PC-9 (cell line): ENCODE measurements around the gene KLRF1. TPM values are rescaled to one million over a fixed set of nuclear protein-coding genes. Genes with fewer than 3 reads are reported as not detected.
A peak's percentile ranks its signal among the peaks of the same experiment; 100 is the strongest.
"Not testable (repeated sequence)": the region's sequence is repeated elsewhere in the genome, so short reads cannot be mapped to it uniquely, and the experiment has no call there.

Source experiments
- BruUV-seq: library from RNA; stranded (reverse); fragments of 400-500 nt; replicated peaks from 2 replicates; lab custom pipeline; 2021; lab: Mats Ljungman, UMichigan
- CTCF ChIA-PET: fragments of 300-600 bp; sonication (Branson Sonifier 250); formaldehyde crosslinking; loops from one replicate; lab custom pipeline; 2022; ENCODE audit warnings: antibody characterized with exemption; lab: Charles Lee
- POLR2A ChIA-PET: fragments of 300-600 bp; sonication (Branson Sonifier 250); formaldehyde crosslinking; loops from one replicate; lab custom pipeline; 2022; ENCODE audit warnings: antibody characterized with exemption; ENCODE audit not compliant: unreplicated experiment; lab: Charles Lee
- DNase-seq, 2 experiments: peaks; one replicate each; pipeline versions ENCODE4 v3.0.0 to v3.0.0-alpha.2; 2015 to 2022; ENCODE audit warnings: mixed read lengths in 1 of 2
- H2AFZ ChIP-seq: fragments of 200-600 bp; sonication (generic); 2 replicates; pipeline ENCODE4 v1.8.1; 2017; ENCODE audit warnings: antibody characterized with exemption
- H3F3A ChIP-seq: fragments of 200-600 bp; sonication (generic); 2 replicates; pipeline ENCODE4 v1.8.1; 2017; ENCODE audit warnings: antibody characterized with exemption, mild to moderate bottlenecking, low read depth; ENCODE audit not compliant: insufficient read depth
- H3K27ac ChIP-seq: fragments of 200-600 bp; sonication (generic); 2 replicates; pipeline ENCODE4 v1.6.1; 2016; ENCODE audit warnings: mixed run types
- H3K27me3 ChIP-seq: fragments of 200-600 bp; sonication (generic); 2 replicates; pipeline ENCODE4 v1.6.1; 2016; ENCODE audit warnings: low read depth, mixed run types; ENCODE audit not compliant: insufficient read depth
- H3K36me3 ChIP-seq: fragments of 200-600 bp; sonication (generic); 2 replicates; pipeline ENCODE4 v1.6.1; 2016; ENCODE audit warnings: low read depth, mixed run types
- H3K4me1 ChIP-seq: fragments of 200-600 bp; sonication (generic); replicated peaks from 2 replicates; pipeline ENCODE4 v1.6.1; 2016; ENCODE audit warnings: mixed run types; ENCODE audit not compliant: insufficient read depth
- H3K4me2 ChIP-seq: fragments of 200-600 bp; sonication (generic); 2 replicates; pipeline ENCODE4 v1.6.1; 2017; ENCODE audit warnings: mixed run types
- H3K4me3 ChIP-seq: fragments of 200-600 bp; sonication (generic); 2 replicates; pipeline ENCODE4 v1.6.1; 2016; ENCODE audit warnings: mixed run types
- H3K79me2 ChIP-seq: fragments of 200-600 bp; sonication (generic); 2 replicates; pipeline ENCODE4 v1.6.1; 2017; ENCODE audit warnings: low read depth, mixed run types
- H3K9me2 ChIP-seq: fragments of 200-600 bp; sonication (generic); 2 replicates; pipeline ENCODE4 v1.8.1; 2017; ENCODE audit warnings: mild to moderate bottlenecking; ENCODE audit not compliant: insufficient read depth
- H3K9me3 ChIP-seq: fragments of 200-600 bp; sonication (generic); 2 replicates; pipeline ENCODE4 v1.8.1; 2016; ENCODE audit warnings: low read depth; ENCODE audit not compliant: insufficient read depth
- H4K20me1 ChIP-seq: fragments of 200-600 bp; sonication (generic); 2 replicates; pipeline ENCODE4 v1.8.1; 2017; ENCODE audit not compliant: insufficient read depth
- EZH2 ChIP-seq: fragments of 200-600 bp; sonication (generic); IDR thresholded peaks from 2 replicates; pipeline ENCODE4 v1.8.0; 2017; ENCODE audit warnings: antibody characterized with exemption, low read depth
- intact Hi-C: fragments of 100-400 bp; cut with micrococcal nuclease; formaldehyde crosslinking; loops from one replicate; pipeline ENCODE4 v1.10.0; 2022; ENCODE audit not compliant: unreplicated experiment
- total RNA-seq: library from RNA; stranded (reverse); gene quantifications from 2 replicates; pipeline ENCODE4 v1.2.3, GENCODE V29; 2021
- TF ChIP-seq, protein P1 (sequence below): fragments of 200-600 bp; sonication (generic); conservative IDR thresholded peaks from 2 replicates; pipeline ENCODE4 v1.6.1; 2017; ENCODE audit warnings: mixed run types, antibody characterized with exemption, mild to moderate bottlenecking, moderate library complexity

Gene KLRF1
- total RNA-seq, 1 experiment from 2014 or later, result not detected

DNA sequence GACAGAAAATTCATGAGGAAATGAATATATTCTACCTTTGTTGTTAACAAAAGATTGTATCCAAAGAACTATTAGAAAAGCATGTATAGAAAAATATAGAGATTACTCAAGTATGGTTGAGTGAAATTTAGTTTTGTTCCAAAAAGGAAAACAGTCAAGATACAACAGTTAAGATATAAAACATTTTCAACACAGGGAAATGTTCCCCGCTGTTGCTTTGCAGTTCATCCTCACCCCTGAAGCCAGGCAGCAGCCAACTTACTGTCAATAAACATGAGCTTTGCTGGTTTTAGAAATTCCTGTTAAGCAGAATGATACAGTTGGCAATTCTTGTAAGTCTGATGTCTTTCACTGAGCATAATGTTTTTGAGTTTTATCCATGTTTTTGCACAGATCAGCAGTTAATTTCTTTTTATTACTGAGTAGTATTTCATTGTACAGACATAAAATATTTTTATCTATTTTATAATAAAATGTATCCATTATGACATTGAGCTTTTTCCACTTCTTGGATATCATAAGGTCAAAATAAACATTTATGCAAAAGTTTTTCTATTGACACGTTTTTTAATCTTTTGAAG lies 43.1 kb downstream of the KLRF1 start:
- no peak for DNase-seq
- Histone ChIP-seq H4K20me1 (no peaks in the 10 kb centered on the region), H3K4me2 (peak overlapping the region; percentile 93), H3K9me3 (no peaks in the 10 kb centered on the region), H3K27ac (peak overlapping the region; percentile 63), H3K4me3 (peak overlapping the region; percentile 68), H3K4me1 (peaks cover 17% of the 10 kb centered on the region), H3K9me2 (no peaks in the 10 kb centered on the region), H3F3A (peaks cover 9% of the 10 kb centered on the region; the same call in 1 of the 2 replicates), H3K36me3 (no peaks in the 10 kb centered on the region), H3K27me3 (no peaks in the 10 kb centered on the region), H2AFZ (peak overlapping the region; percentile 84), H3K79me2 (no peaks in the 10 kb centered on the region)
- ChIA-PET CTCF (interaction anchor here (0.6 kb wide), 1 partner anchor 1998 kb away, joined by 3 read pairs; no protein-coding TSS in a partner anchor), POLR2A (interaction anchor here (0.5 to 0.7 kb wide), 2 partner anchors 25 to 1096 kb away, joined by 3 to 4 read pairs; no protein-coding TSS in a partner anchor)
- no TSS peak for BruUV-seq
- intact Hi-C loops, result no loop called here
- TF ChIP-seq, protein P1, sequence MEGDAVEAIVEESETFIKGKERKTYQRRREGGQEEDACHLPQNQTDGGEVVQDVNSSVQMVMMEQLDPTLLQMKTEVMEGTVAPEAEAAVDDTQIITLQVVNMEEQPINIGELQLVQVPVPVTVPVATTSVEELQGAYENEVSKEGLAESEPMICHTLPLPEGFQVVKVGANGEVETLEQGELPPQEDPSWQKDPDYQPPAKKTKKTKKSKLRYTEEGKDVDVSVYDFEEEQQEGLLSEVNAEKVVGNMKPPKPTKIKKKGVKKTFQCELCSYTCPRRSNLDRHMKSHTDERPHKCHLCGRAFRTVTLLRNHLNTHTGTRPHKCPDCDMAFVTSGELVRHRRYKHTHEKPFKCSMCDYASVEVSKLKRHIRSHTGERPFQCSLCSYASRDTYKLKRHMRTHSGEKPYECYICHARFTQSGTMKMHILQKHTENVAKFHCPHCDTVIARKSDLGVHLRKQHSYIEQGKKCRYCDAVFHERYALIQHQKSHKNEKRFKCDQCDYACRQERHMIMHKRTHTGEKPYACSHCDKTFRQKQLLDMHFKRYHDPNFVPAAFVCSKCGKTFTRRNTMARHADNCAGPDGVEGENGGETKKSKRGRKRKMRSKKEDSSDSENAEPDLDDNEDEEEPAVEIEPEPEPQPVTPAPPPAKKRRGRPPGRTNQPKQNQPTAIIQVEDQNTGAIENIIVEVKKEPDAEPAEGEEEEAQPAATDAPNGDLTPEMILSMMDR, result no peak
- TF ChIP-seq EZH2, result no peak

DNA sequence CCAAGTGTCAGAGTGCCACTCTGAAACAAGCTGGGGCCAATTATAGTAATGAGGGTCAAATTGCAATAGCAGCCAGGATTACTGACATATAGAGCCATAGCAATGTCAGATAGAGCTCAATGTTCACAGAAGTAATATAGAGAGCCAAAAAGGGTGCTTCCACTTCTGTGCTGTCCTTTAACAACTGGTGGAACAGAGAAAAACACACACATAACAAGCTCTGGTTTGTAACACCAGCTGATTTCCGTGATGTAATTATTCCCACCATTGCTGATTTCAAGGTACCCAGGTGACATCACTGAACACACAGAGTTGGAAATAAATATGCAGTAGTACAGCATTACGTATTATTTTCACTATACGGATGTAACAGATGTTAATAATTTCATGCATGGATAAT lies 44.9 kb downstream of the KLRF1 start:
- intact Hi-C loops, result no loop called here
- H3K79me2 ChIP-seq, result no peaks in the 10 kb centered on the region
- H3K27ac ChIP-seq, result no peak overlapping the region
- no peaks in the 10 kb centered on the region for H3K9me3 ChIP-seq
- H3K27me3 ChIP-seq, result no peaks in the 10 kb centered on the region
- H3K36me3 ChIP-seq, result no peaks in the 10 kb centered on the region
- TF ChIP-seq, protein P1, result no peak
- TF ChIP-seq EZH2, result no peak
- ChIA-PET CTCF (interaction anchor here (1.0 kb wide), 1 partner anchor 138 kb away, joined by 4 read pairs; no protein-coding TSS in a partner anchor), POLR2A (no interaction called here)
- H3K4me2 ChIP-seq, result no peak overlapping the region
- H2AFZ ChIP-seq, result no peak overlapping the region
- H3K4me3 ChIP-seq, result no peak overlapping the region
- peaks cover 17% of the 10 kb centered on the region for H3K4me1 ChIP-seq
- BruUV-seq, result no TSS peak
- peaks cover 9% of the 10 kb centered on the region; the same call in 1 of the 2 replicates for H3F3A ChIP-seq
- no peak for DNase-seq
- H4K20me1 ChIP-seq, result no peaks in the 10 kb centered on the region
- no peaks in the 10 kb centered on the region for H3K9me2 ChIP-seq

DNA sequence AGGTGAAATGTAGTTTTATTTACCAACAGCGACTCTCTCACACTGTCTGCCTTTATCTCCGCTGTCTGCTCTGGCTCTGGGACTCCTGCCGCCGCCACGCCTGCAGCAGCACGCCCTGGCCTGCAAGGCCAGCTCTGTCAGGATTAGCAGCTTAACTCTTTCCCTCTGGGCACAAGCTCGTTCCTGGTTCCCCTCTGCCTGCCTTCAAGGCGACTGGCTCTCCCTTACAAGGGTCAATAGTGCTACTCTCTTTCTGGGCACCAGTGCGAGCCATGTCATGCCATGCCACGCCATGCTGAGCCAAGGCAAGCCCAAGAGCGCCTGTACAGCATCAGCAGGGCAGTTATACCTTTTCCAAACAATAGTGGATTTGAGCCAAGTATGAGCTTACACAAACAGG lies 45.5 kb downstream of the KLRF1 start:
- no peaks in the 10 kb centered on the region for H4K20me1 ChIP-seq
- no peaks in the 10 kb centered on the region for H3K9me3 ChIP-seq
- no peak overlapping the region for H3K4me2 ChIP-seq
- DNase-seq, result no peak
- no peak overlapping the region for H3K4me3 ChIP-seq
- H2AFZ ChIP-seq, result no peak overlapping the region
- peaks cover 17% of the 10 kb centered on the region for H3K4me1 ChIP-seq
- no peaks in the 10 kb centered on the region for H3K79me2 ChIP-seq
- no TSS peak for BruUV-seq
- no peak overlapping the region for H3K27ac ChIP-seq
- H3F3A ChIP-seq, result peaks cover 9% of the 10 kb centered on the region; the same call in 1 of the 2 replicates
- no peaks in the 10 kb centered on the region for H3K9me2 ChIP-seq
- TF ChIP-seq, protein P1, result no peak
- TF ChIP-seq EZH2, result no peak
- POLR2A ChIA-PET, result interaction anchor here (0.5 kb wide), 1 partner anchor 325 kb away, joined by 3 read pairs; no protein-coding TSS in a partner anchor
- intact Hi-C loops, result no loop called here
- no peaks in the 10 kb centered on the region for H3K36me3 ChIP-seq
- H3K27me3 ChIP-seq, result no peaks in the 10 kb centered on the region
- CTCF ChIA-PET, result interaction anchor here (1.0 kb wide), 1 partner anchor 137 kb away, joined by 4 read pairs; no protein-coding TSS in a partner anchor

DNA sequence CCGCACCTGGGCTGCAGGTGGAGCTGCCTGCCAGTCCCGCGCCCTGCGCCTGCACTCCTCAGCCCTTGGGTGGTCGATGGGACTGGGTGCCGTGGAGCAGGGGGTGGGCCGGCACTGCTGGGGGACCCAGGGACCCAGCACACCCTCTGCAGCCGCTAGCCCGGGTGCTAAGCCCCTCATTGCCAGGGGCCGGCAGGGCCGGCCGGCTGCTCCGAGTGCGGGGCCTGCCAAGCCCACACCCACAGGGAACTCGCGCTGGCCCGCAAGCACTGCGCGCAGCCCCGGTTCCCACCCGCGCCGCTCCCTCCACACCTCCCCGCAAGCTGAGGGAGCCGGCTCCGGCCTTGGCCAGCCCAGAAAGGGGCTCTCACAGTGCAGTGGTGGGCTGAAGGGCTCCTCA lies 48.8 kb downstream of the KLRF1 start:
- H3K27me3 ChIP-seq, H4K20me1 ChIP-seq, DNase-seq, H3K4me3 ChIP-seq, H3K9me3 ChIP-seq, H3K4me1 ChIP-seq, CTCF ChIA-PET, H3K36me3 ChIP-seq, H2AFZ ChIP-seq, H3F3A ChIP-seq, H3K4me2 ChIP-seq, intact Hi-C loops, H3K27ac ChIP-seq, H3K79me2 ChIP-seq, H3K9me2 ChIP-seq, BruUV-seq: not testable (repeated sequence)
- POLR2A ChIA-PET, result interaction anchor here (0.6 kb wide), 1 partner anchor 243 kb away, joined by 3 read pairs; no protein-coding TSS in a partner anchor
